Endodermal cell (in vitro differentiated cells): ENCODE results near the gene MBNL2. TPM values are rescaled to one million over a fixed set of nuclear protein-coding genes. Genes with fewer than 3 reads are reported as not detected.

Experiments used
- DNase-seq: peaks from one replicate; pipeline ENCODE4 v3.0.0-alpha.2; 2017
- H3K27ac ChIP-seq: 2 replicates; pipeline ENCODE4 v1.5.1; 2013; ENCODE audit warnings: mild to moderate bottlenecking, low read depth, low read length, moderate library complexity
- H3K27me3 ChIP-seq: 2 replicates; pipeline ENCODE4 v1.6.1; 2013; ENCODE audit warnings: mild to moderate bottlenecking, low read length, moderate library complexity; ENCODE audit not compliant: insufficient read depth, control insufficient read depth, poor library complexity, severe bottlenecking
- H3K36me3 ChIP-seq: 2 replicates; pipeline ENCODE4 v1.7.0; 2013; ENCODE audit warnings: mild to moderate bottlenecking, low read length, moderate library complexity; ENCODE audit not compliant: control insufficient read depth, insufficient read depth
- H3K4me1 ChIP-seq: one replicate; pipeline ENCODE4 v1.7.0; 2013; ENCODE audit warnings: low read length; ENCODE audit not compliant: control insufficient read depth, insufficient read depth
- H3K4me3 ChIP-seq: 2 replicates; pipeline ENCODE4 v1.5.1; 2013; ENCODE audit warnings: mild to moderate bottlenecking, low read length, moderate library complexity
- H3K9ac ChIP-seq: 2 replicates; pipeline ENCODE4 v1.6.1; 2013; ENCODE audit warnings: mild to moderate bottlenecking, low read length, moderate library complexity; ENCODE audit not compliant: poor library complexity, severe bottlenecking; ENCODE audit errors: extremely low read depth
- H3K9me3 ChIP-seq: 2 replicates; pipeline ENCODE4 v1.6.1; 2013; ENCODE audit warnings: mild to moderate bottlenecking, low read length, moderate library complexity; ENCODE audit not compliant: control insufficient read depth
- H3K27ac Mint-ChIP-seq: 2 replicates; pipeline ENCODE4 v1.8.0; 2020; ENCODE audit warnings: mixed read lengths
- H3K27me3 Mint-ChIP-seq: 2 replicates; pipeline ENCODE4 v1.8.0; 2021; ENCODE audit warnings: mild to moderate bottlenecking, mixed read lengths; ENCODE audit not compliant: insufficient read depth
- H3K36me3 Mint-ChIP-seq: 2 replicates; pipeline ENCODE4 v1.8.0; 2020; ENCODE audit warnings: low read depth, mixed read lengths
- H3K4me1 Mint-ChIP-seq: 2 replicates; pipeline ENCODE4 v1.8.0; 2020; ENCODE audit warnings: mixed read lengths
- H3K4me3 Mint-ChIP-seq: 2 replicates; pipeline ENCODE4 v1.8.0; 2020; ENCODE audit warnings: mild to moderate bottlenecking, moderate library complexity, mixed read lengths
- H3K9me3 Mint-ChIP-seq: 2 replicates; pipeline ENCODE4 v1.8.0; 2020; ENCODE audit warnings: mild to moderate bottlenecking, mixed read lengths
- WGBS, 2 experiments: methylation state at CpG; one replicate each; pipeline versions ENCODE4 v1.1.5 to v1.1.7; 2013; ENCODE audit warnings: missing lambda C conversion rate in 2 of 2, mixed read lengths in 1 of 2; ENCODE audit not compliant: insufficient coverage in 1 of 2, insufficient read length in 1 of 2; 5-methylcytosine and 5-hydroxymethylcytosine counted together
- total RNA-seq, 2 donors: library from RNA; stranded (reverse); fragmentation: NEBNext Ultra II Directional in 1 of 2; extraction: Animal tissue kit (Norgen Biotek cat#: 25700) in 1 of 2; gene quantifications; 2 replicates in 1 of 2; 3 replicates in 1 of 2; pipeline ENCODE4 v1.2.1, GENCODE V29; 2021
- TF ChIP-seq, protein P1 (sequence below): fragments of 200-600 bp; sonication (generic); conservative IDR thresholded peaks from 2 replicates; pipeline ENCODE4 v1.5.0; 2021; ENCODE audit warnings: antibody characterized with exemption, mild to moderate bottlenecking

The MBNL2 gene
- total RNA-seq, 2 donors from 2014 or later = 1.7 to 3.3 TPM

DNA sequence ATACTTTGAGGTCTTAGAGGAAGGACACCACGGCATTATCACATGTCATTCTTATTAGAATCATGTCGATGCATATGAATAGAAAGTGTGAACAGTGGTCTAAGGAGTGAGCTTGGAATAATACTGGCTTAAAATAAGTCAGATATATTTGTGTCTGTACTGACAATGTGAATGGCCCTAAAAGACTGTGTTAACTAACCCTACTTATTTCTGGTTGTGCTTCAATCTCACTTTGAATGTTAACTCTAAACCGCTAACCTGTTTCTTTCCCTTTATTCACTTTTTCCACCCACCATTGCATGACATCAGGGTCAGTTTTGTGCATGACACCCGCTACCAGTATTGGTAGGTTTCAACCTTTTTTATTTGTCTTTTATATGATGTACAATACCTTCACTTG, 142.7 kb downstream of the MBNL2 start:
- Mint-ChIP-seq H3K9me3 (no peaks in the 10 kb centered on the region), H3K4me3 (no peak overlapping the region), H3K4me1 (peaks cover 17% of the 10 kb centered on the region), H3K27me3 (no peaks in the 10 kb centered on the region), H3K36me3 (no peaks in the 10 kb centered on the region), H3K27ac (no peak overlapping the region)
- Histone ChIP-seq H3K36me3 (no peaks in the 10 kb centered on the region), H3K4me3 (no peak overlapping the region), H3K9me3 (no peaks in the 10 kb centered on the region), H3K4me1 (no peaks in the 10 kb centered on the region), H3K27me3 (no peaks in the 10 kb centered on the region), H3K27ac (no peak overlapping the region), H3K9ac (no peak overlapping the region)
- no peak for DNase-seq
- TF ChIP-seq, protein P1, sequence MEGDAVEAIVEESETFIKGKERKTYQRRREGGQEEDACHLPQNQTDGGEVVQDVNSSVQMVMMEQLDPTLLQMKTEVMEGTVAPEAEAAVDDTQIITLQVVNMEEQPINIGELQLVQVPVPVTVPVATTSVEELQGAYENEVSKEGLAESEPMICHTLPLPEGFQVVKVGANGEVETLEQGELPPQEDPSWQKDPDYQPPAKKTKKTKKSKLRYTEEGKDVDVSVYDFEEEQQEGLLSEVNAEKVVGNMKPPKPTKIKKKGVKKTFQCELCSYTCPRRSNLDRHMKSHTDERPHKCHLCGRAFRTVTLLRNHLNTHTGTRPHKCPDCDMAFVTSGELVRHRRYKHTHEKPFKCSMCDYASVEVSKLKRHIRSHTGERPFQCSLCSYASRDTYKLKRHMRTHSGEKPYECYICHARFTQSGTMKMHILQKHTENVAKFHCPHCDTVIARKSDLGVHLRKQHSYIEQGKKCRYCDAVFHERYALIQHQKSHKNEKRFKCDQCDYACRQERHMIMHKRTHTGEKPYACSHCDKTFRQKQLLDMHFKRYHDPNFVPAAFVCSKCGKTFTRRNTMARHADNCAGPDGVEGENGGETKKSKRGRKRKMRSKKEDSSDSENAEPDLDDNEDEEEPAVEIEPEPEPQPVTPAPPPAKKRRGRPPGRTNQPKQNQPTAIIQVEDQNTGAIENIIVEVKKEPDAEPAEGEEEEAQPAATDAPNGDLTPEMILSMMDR = no peak
- WGBS, 2 experiments = 88 to 96% methylated on average over 3 to 4 of the region's 4 CpGs

GRCh38 chr13:97366172-97366688, 144.1 kb downstream of the MBNL2 start:
- Histone ChIP-seq H3K9me3 (no peaks in the 10 kb centered on the region), H3K27me3 (no peaks in the 10 kb centered on the region), H3K4me3 (no peak overlapping the region), H3K4me1 (no peaks in the 10 kb centered on the region), H3K36me3 (no peaks in the 10 kb centered on the region), H3K27ac (no peak overlapping the region), H3K9ac (no peak overlapping the region)
- H3K27ac Mint-ChIP-seq = no peak overlapping the region
- TF ChIP-seq, protein P1 = peak; percentile 17
- H3K27me3 Mint-ChIP-seq = no peaks in the 10 kb centered on the region
- H3K9me3 Mint-ChIP-seq = no peaks in the 10 kb centered on the region
- no peak for DNase-seq
- H3K36me3 Mint-ChIP-seq = no peaks in the 10 kb centered on the region
- WGBS, 2 experiments = 96 to 100% methylated on average over 4 of the region's 5 CpGs
- no peak overlapping the region for H3K4me3 Mint-ChIP-seq
- H3K4me1 Mint-ChIP-seq = peaks cover 17% of the 10 kb centered on the region

- no peak overlapping the region for H3K4me3 Mint-ChIP-seq
- H3K27ac Mint-ChIP-seq = no peak overlapping the region
- peak overlapping the region; percentile 44 for H3K27ac ChIP-seq
Measured at GRCh38 chr13:97367016-97367822, 145.1 kb downstream of the MBNL2 start.

More at GRCh38 chr13:97367016-97367822, 145.1 kb downstream of the MBNL2 start:
- H3K27me3 ChIP-seq = no peaks in the 10 kb centered on the region
- H3K9me3 Mint-ChIP-seq = no peaks in the 10 kb centered on the region
- no peak overlapping the region for H3K4me3 ChIP-seq
- no peaks in the 10 kb centered on the region for H3K36me3 ChIP-seq
- DNase-seq = peak; percentile 63
- no peaks in the 10 kb centered on the region for H3K36me3 Mint-ChIP-seq
- H3K9me3 ChIP-seq = no peaks in the 10 kb centered on the region
- H3K27me3 Mint-ChIP-seq = no peaks in the 10 kb centered on the region
- H3K9ac ChIP-seq = no peak overlapping the region
- 80 to 87% methylated on average over 7 to 13 of the region's 15 CpGs for WGBS, 2 experiments
- H3K4me1 Mint-ChIP-seq = peaks cover 17% of the 10 kb centered on the region
- TF ChIP-seq, protein P1 = no peak
- H3K4me1 ChIP-seq = no peaks in the 10 kb centered on the region
